ENCODE results near the gene TPH1.
"Not testable (repeated sequence)": the region's sequence is repeated elsewhere in the genome, so short reads cannot be mapped to it uniquely, and the experiment has no call there.

Gene TPH1

DNA sequence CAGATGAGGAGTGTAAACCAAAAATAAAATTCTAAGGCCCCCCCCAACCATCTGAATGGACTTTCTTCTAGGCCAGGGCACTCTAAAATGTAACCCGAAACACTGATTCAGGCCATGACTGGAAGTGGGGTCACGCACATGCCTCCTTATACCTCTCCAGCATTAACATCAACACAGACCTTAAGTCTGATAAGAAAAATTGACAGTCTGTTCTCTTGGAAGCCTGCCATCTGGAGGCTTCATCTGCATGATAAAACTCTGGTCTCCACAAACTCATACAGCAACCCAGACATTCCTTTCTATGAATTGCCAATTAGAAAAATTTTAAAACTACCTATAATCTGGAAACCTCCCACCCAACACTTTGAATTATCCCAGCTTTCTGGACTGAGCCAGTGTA lies 29.3 kb downstream of the TPH1 start:
- no peak for DNase-seq

- DNase-seq = no peak
These were observed 31.2 kb downstream of the TPH1 start for GRCh38 chr11:18014876-18015275.

DNA sequence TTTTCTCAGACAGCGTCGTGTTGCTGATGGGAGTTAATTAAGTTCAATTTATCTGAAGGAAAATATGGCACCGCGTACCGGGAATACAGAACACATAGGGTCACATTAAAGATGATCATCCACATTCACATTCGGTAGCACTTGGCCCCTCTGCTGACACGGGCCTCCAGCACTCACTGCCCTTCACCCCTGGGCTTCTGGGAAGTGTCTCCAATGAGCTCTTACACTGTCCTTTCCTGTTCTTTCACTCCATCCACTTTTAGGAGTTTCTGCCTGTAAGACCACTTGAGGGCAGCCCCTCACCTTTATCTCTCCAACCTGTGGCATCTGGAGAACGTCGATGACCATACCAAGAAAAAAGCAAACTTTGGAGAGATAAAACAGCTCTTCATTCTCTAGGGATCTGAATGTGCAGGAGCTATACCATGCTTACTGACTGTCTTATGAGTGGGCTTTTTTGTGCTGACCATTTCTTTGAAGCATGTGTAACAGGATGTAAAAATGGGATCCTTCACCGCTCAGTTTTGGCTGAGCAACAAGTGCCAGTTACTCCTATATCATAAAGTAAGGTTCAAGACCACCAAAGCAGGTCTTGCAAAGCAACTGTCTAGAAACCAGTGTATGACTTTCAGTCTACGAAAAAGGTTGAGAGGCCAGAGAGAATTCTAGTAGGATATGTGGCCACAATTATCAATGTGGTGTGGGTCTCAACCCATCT lies 32.1 kb downstream of the TPH1 start:
- no peak for DNase-seq

- DNase-seq = peak; percentile 59
These were observed 32.9 kb downstream of the TPH1 start, which contains the start of gene SERGEF for GRCh38 chr11:18012906-18013781. TSS of gene SERGEF (minus strand) at chr11:18013047. CDS start at chr11:18013010, 37 bp downstream.

DNA sequence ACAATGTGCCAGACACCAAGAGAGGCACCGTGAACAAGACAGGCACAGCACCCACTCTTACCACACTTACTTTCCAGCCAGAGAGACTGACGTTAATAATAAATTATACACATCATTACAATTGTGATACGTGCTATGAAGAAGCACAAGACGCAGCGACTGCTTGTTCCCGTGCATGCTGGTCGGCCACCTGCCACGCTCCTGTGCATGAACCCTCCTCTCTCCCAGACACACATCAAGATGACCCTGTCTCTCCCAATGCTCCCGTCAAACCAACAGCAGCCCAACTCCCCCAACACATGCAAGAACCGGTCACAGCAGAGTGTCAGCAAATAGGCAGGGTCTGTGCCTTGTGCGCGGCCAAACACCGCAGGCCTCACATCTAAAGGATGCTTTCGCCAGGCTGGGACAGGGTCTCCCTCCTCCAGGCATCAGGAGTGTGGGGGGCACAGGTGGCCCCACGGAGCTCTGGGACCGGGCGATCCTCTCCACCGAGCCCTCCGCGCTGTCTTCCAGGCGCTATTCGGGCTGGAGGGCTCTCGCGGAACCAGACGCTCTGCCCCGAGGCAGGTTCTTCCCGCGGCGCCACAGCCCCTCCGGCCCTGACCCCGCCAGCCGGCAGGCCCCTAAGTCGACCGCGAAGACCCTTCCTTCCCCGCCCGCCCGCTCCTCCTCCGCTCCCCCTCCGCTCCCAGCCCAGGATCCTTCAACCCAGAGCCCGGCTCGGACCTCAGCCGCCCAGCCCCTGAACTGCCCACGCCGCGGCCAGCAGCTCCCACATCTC lies 33.8 kb downstream of the TPH1 start:
- DNase-seq = no peak

DNA sequence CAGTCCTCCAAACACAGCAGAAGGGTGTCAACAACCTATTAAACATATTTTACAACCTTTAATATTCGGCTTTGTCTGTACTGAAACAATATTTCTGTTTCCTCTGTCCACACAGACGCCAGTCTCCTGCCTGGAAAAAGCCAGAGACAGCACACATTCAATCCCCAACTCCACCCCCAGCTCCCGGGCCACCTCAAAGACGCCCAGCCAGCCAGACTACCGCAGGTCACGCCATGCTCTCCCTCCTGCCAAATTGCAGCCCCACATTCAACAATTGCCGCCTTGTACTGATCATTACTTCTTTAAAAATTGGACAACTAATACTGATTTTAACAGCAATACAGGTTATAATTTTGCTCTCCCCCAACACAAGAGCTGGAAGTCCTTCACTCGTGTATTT lies 34.4 kb downstream of the TPH1 start:
- DNase-seq = no peak

GRCh38 chr11:18010977-18011586 lies 35.0 kb downstream of the TPH1 start:
- no peak for DNase-seq

GRCh38 chr11:18010121-18010670 lies 35.9 kb downstream of the TPH1 start:
- no peak for DNase-seq

DNA sequence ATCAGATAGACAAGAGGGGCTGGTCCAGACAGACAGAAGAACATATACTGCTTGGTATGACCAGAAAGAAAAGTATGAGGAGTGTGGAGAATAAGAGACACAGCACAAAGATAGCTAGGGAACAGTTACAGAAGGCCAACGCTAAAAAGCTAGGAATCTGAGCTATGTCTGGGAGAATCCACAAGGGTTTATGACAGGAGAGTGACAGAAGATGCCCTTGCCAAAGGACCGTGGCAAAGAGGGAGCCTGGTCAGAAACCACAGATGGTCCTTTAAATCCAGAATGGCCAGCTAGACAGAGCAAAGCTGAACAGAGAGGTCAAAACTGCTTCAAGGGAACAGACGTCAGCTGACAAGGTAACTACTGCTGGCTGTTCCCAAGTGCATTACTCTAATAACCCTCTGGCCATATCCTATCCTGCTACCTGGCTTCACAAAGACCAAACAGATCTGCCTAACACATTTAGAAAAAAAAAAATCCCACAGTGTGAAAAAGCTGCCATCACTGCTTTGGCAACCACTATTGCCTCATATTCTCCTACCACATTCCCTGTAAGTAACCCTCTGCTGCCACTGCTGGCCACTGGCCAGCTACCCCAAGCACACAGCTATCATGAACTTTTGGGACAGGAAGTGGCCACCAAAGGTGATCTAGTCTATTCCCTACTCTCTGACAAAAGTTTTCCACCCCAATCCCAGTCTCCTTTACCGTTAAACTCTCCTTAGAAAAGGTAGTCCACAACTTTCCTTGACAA lies 40.5 kb downstream of the TPH1 start:
- DNase-seq = peak; percentile 19

DNA sequence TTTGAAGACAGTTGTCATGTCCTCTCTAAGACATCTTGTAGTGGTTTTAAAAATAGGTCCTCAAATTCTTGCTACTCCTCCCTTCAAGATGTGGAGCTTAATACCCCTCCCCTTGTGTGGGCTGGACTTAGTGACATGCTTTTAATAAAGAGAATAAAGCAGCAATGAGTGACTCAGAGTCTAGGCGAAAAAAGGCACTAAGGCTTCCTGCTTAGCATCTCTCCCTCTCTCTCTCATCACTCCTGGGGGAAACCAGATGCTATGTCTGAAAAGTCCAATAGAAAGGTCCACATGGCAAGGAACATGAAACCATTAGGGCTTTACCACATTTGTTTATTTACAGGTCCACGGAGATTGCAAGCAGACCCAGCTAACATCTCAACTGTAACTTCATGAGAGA lies 44.9 kb downstream of the TPH1 start:
- DNase-seq = no peak

- DNase-seq = no peak
These were observed 45.3 kb downstream of the TPH1 start for GRCh38 chr11:18000760-18001159.

- DNase-seq = not testable (repeated sequence)
These were observed 45.9 kb downstream of the TPH1 start for GRCh38 chr11:18000128-18000527.

Measured in GF-D8 (cell line).